CD4-positive, CD25-positive, alpha-beta regulatory T cell (primary cell): ENCODE measurements around the gene NPLOC4. TPM values are rescaled to one million over a fixed set of nuclear protein-coding genes. Genes with fewer than 3 reads are reported as not detected.

Experiments used
- ATAC-seq, 2 donors: fragments of 150-1000 bp; cut with Tn5 transposase; one replicate each; pipeline ENCODE4 v1.10.0; 2021; ENCODE audit warnings: low read depth in 2 of 2, moderate number of reproducible peaks in 2 of 2, moderate library complexity in 1 of 2
- DNase-seq, 3 donors: peaks; one replicate each; pipeline versions ENCODE4 v3.0.0 to v3.0.0-alpha.2; 2012 to 2022; ENCODE audit warnings: mixed read lengths in 1 of 3
- H3K27ac ChIP-seq: one replicate; pipeline ENCODE4 v1.7.0; 2013; ENCODE audit warnings: mild to moderate bottlenecking, low read length; ENCODE audit not compliant: insufficient read depth, poor library complexity, severe bottlenecking
- H3K27me3 ChIP-seq: one replicate; pipeline ENCODE4 v1.7.0; 2013; ENCODE audit warnings: low read length; ENCODE audit not compliant: control insufficient read depth, insufficient read depth
- H3K36me3 ChIP-seq: one replicate; pipeline ENCODE4 v1.7.0; 2013; ENCODE audit warnings: mild to moderate bottlenecking, low read length, moderate library complexity; ENCODE audit not compliant: control insufficient read depth, insufficient read depth
- H3K4me1 ChIP-seq: 2 replicates; pipeline ENCODE4 v1.7.0; 2013; ENCODE audit warnings: mild to moderate bottlenecking, low read length; ENCODE audit not compliant: insufficient read depth, control insufficient read depth, poor library complexity, severe bottlenecking
- H3K4me3 ChIP-seq: one replicate; pipeline ENCODE4 v1.7.0; 2013; ENCODE audit warnings: low read depth, mild to moderate bottlenecking, low read length, moderate library complexity
- H3K9me3 ChIP-seq, 2 experiments: 1 replicate in 1 of 2; 2 replicates in 1 of 2; pipeline ENCODE4 v1.7.0; 2013; ENCODE audit warnings: low read length in 2 of 2, mild to moderate bottlenecking in 1 of 2, moderate library complexity in 1 of 2; ENCODE audit not compliant: control insufficient read depth in 2 of 2
- H3K27ac Mint-ChIP-seq, 3 donors: one replicate each; pipeline ENCODE4 v1.8.0; 2020 to 2022; ENCODE audit warnings: mild to moderate bottlenecking in 3 of 3, mixed read lengths in 3 of 3, moderate library complexity in 2 of 3
- H3K27me3 Mint-ChIP-seq: one replicate; pipeline ENCODE4 v1.8.0; 2022; ENCODE audit warnings: mild to moderate bottlenecking, mixed read lengths
- H3K36me3 Mint-ChIP-seq: one replicate; pipeline ENCODE4 v1.8.0; 2020; ENCODE audit warnings: mixed read lengths
- H3K4me1 Mint-ChIP-seq, 4 donors: one replicate each; pipeline ENCODE4 v1.8.0; 2020 to 2022; ENCODE audit warnings: mixed read lengths in 4 of 4, mild to moderate bottlenecking in 1 of 4
- H3K4me3 Mint-ChIP-seq, 4 donors: one replicate each; pipeline ENCODE4 v1.8.0; 2020 to 2022; ENCODE audit warnings: mild to moderate bottlenecking in 4 of 4, mixed read lengths in 4 of 4, moderate library complexity in 3 of 4
- H3K9me3 Mint-ChIP-seq, 7 donors: one replicate each; pipeline ENCODE4 v1.8.0; 2020 to 2022; ENCODE audit warnings: mixed read lengths in 7 of 7, mild to moderate bottlenecking in 3 of 7, moderate library complexity in 2 of 7
- polyA plus RNA-seq, 4 donors: library from polyadenylated mRNA; unstranded; fragments of 300-500 nt; fragmentation: Illumina TruSeq; gene quantifications; one replicate each; pipeline ENCODE4 v1.2.3, GENCODE V29; 2021
- total RNA-seq: library from RNA; stranded (reverse); gene quantifications from one replicate; pipeline ENCODE4 v1.2.3, GENCODE V29; 2022

The NPLOC4 gene
- total and polyA plus RNA-seq, 5 donors from 2014 or later: 48.6 to 103 (median 51.9) TPM

DNA sequence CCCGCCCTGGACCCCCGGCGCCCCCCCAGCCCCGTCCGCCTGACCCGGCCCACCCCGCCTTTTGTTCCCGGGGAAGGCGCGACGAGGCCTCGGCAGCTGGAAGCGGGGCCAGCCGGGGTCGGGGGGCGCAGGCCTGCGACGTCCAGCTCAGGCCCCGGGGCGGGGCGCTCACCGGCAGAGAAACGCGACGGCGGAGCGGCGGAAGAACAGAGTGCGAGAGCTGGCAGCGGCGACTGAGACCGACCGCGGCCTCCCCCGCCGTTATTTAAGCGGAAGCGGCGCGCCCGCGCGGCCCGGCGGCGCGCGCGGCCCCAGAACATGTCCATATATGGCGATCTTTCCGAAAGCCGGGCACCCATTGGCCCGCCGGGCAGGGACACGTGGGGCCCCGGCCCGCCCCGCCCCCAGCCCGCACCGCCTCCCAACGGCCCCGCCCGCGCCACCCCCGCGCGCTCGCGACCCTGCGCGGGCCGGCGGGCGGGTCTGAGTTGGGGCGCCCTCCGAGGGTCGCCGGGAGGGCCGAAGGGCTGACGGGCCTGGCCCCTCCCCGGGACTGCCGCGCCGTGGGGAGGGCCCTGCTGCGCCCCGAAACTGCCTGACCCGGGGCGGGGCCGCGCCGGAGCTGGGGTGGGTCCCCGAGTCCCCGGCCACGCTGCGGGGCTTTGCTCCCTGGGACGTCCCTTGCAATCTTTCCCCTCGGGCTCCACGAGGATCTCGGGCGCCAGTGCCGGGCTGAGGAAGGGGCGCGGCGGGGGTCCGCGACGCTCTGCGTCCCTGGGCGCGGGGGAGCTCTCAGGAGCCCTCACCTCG, 124.1 kb downstream of the NPLOC4 start, which contains the start of gene ACTG1:
TSS of gene ACTG1 (minus strand) at position 238 of the 810 bp plus-strand sequence. CDS start 445 bp downstream, outside the sequence.
- peak within 1 kb of the TSS; percentile 86 for H3K4me3 ChIP-seq
- peaks cover 70% of the 10 kb centered on the region for H3K4me1 ChIP-seq
- peaks cover 0 to 5% (median 0%) of the 10 kb centered on the region in 7 donors for H3K9me3 Mint-ChIP-seq

DNA sequence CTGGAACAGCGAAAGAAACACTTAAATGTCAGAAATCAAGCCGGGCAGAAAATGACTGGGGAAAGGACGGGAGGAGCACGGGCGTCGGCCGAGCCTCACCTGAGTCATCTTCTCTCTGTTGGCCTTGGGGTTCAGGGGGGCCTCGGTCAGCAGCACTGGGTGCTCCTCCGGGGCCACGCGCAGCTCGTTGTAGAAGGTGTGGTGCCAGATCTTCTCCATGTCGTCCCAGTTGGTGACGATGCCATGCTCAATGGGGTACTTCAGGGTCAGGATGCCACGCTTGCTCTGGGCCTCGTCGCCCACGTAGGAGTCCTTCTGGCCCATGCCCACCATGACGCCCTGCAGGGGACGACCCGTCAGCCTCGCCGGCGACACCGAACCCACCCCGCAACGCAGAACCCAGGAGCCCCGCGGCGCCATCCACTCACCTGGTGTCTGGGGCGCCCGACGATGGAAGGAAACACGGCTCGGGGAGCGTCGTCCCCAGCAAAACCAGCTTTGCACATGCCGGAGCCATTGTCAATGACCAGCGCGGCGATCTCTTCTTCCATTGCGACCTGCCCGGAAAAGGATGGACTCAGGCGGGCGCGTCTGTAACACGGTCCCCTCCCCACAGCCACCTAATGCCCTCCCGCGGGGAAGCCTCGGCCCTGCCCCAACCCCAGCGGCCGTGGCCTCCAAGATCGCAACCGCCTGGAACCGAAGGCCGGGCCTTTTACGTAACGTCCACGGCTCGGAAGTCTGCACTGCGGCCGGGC, 124.9 kb downstream of the NPLOC4 start:
- H3K27me3 Mint-ChIP-seq: peaks cover 5% of the 10 kb centered on the region
- H3K27ac Mint-ChIP-seq: peak overlapping the region; percentile 96 to 99 (median 97)
- peaks cover 5 to 58% (median 22%) of the 10 kb centered on the region in 4 donors for H3K4me1 Mint-ChIP-seq
- Histone ChIP-seq H3K27me3 (no peaks in the 10 kb centered on the region), H3K27ac (peak overlapping the region; percentile 78), H3K9me3 (no peaks in the 10 kb centered on the region), H3K4me3 (peak overlapping the region; percentile 86), H3K36me3 (peaks cover 31% of the 10 kb centered on the region), H3K4me1 (peaks cover 68% of the 10 kb centered on the region)
- peaks cover 36% of the 10 kb centered on the region for H3K36me3 Mint-ChIP-seq
- DNase-seq (peak; percentile 29 to 46 (median 44)), ATAC-seq (peak in 1 of 2 donors; percentile 0)
- peaks cover 0 to 5% (median 0%) of the 10 kb centered on the region in 7 donors for H3K9me3 Mint-ChIP-seq
- H3K4me3 Mint-ChIP-seq: peak overlapping the region; percentile 94 to 99 (median 97)

More for the DNA sequence above, 124.1 kb downstream of the NPLOC4 start, which contains the start of gene ACTG1:
- Mint-ChIP-seq H3K36me3 (peaks cover 36% of the 10 kb centered on the region), H3K4me3 (peak within 1 kb of the TSS; percentile 94 to 99 (median 97)), H3K27me3 (peaks cover 5% of the 10 kb centered on the region), H3K27ac (peak within 1 kb of the TSS; percentile 96 to 99 (median 97)), H3K4me1 (peaks cover 5 to 55% (median 19%) of the 10 kb centered on the region in 4 donors)
- peak within 1 kb of the TSS; percentile 90 for H3K27ac ChIP-seq
- peaks cover 31% of the 10 kb centered on the region for H3K36me3 ChIP-seq
- peak; percentile 87 to 92 (median 91) for DNase-seq
- H3K27me3 ChIP-seq: no peaks in the 10 kb centered on the region
- peak; percentile 77 to 79 for ATAC-seq
- H3K9me3 ChIP-seq: no peaks in the 10 kb centered on the region

- DNase-seq (no peak), ATAC-seq (no peak)
- Mint-ChIP-seq H3K9me3 (peaks cover 0 to 5% (median 0%) of the 10 kb centered on the region in 7 donors), H3K27ac (peak overlapping the region; percentile 96 to 99 (median 97)), H3K36me3 (peaks cover 36% of the 10 kb centered on the region), H3K27me3 (peaks cover 5% of the 10 kb centered on the region), H3K4me1 (peaks cover 5 to 54% (median 22%) of the 10 kb centered on the region in 4 donors), H3K4me3 (peak overlapping the region; percentile 94 to 99 (median 97))
- Histone ChIP-seq H3K27ac (peak overlapping the region; percentile 78), H3K36me3 (peaks cover 31% of the 10 kb centered on the region), H3K4me1 (peaks cover 63% of the 10 kb centered on the region), H3K27me3 (no peaks in the 10 kb centered on the region), H3K9me3 (no peaks in the 10 kb centered on the region), H3K4me3 (peak overlapping the region; percentile 86)
Measured at GRCh38 chr17:81511554-81511803, 125.4 kb downstream of the NPLOC4 start.

GRCh38 chr17:81510785-81511553, 125.9 kb downstream of the NPLOC4 start:
- Mint-ChIP-seq H3K36me3 (peaks cover 36% of the 10 kb centered on the region), H3K27ac (peak overlapping the region; percentile 96 to 99 (median 97)), H3K27me3 (peaks cover 5% of the 10 kb centered on the region), H3K9me3 (peaks cover 0 to 5% (median 0%) of the 10 kb centered on the region in 7 donors), H3K4me3 (peak overlapping the region; percentile 94 to 99 (median 97)), H3K4me1 (peaks cover 5 to 49% (median 22%) of the 10 kb centered on the region in 4 donors)
- Histone ChIP-seq H3K4me1 (peaks cover 58% of the 10 kb centered on the region), H3K9me3 (no peaks in the 10 kb centered on the region), H3K36me3 (peaks cover 31% of the 10 kb centered on the region), H3K27me3 (no peaks in the 10 kb centered on the region), H3K27ac (peak overlapping the region; percentile 78), H3K4me3 (peak overlapping the region; percentile 86)
- DNase-seq (peak in 2 of 3 donors; percentile 65 to 80), ATAC-seq (no peak)

GRCh38 chr17:81509972-81510784, 126.7 kb downstream of the NPLOC4 start:
- DNase-seq (no peak), ATAC-seq (no peak)
- Histone ChIP-seq H3K4me1 (peaks cover 50% of the 10 kb centered on the region), H3K27ac (peak overlapping the region; percentile 78), H3K27me3 (no peaks in the 10 kb centered on the region), H3K4me3 (peak overlapping the region; percentile 86), H3K36me3 (peaks cover 31% of the 10 kb centered on the region), H3K9me3 (no peaks in the 10 kb centered on the region)
- H3K9me3 Mint-ChIP-seq: peaks cover 0 to 5% (median 0%) of the 10 kb centered on the region in 7 donors
- peak overlapping the region; percentile 96 to 99 (median 97) for H3K27ac Mint-ChIP-seq
- peaks cover 36% of the 10 kb centered on the region for H3K36me3 Mint-ChIP-seq
- peaks cover 5 to 42% (median 22%) of the 10 kb centered on the region in 4 donors for H3K4me1 Mint-ChIP-seq
- H3K27me3 Mint-ChIP-seq: peaks cover 5% of the 10 kb centered on the region
- peak overlapping the region; percentile 94 to 99 (median 97) for H3K4me3 Mint-ChIP-seq

DNA sequence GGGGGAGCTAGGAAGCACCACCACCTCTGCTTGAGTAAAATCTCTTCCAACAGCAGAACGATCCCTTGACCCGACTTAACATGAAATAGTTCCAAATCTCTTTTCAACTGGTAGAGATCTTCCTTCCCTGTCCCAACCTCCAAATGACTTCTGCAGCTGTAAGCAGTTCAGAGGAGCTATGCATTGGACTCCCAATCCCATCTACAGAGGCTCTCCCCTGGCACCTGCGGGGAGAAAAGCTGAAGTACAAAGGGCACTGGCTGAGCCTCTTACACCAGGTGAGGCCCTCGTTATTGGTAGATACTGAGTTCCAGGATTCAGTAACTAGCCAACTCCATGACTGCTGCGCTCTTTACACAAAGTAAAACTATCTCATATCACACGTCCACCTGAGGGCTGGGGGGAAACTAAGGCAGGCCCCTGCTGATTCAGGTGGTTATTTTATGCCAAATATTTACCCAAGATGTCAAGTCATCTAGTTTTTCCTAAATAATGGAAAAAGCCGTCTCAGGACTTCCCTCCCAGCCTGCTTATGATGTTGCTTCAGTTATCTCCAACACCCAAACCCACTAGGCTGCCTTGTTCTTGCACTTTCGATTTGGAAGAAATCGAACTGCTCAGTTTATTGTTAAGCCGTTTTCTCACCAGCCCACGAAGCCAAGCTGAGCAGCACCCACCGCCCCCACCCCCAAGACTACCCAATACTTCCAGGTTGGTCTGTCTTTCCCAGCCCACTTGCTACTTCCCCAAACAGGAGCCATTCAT, 127.5 kb downstream of the NPLOC4 start:
- Histone ChIP-seq H3K36me3 (peaks cover 31% of the 10 kb centered on the region), H3K27ac (peak overlapping the region; percentile 78), H3K4me3 (peak overlapping the region; percentile 86), H3K27me3 (no peaks in the 10 kb centered on the region), H3K4me1 (peaks cover 48% of the 10 kb centered on the region), H3K9me3 (no peaks in the 10 kb centered on the region)
- ATAC-seq (no peak), DNase-seq (peak in 2 of 3 donors; percentile 51 to 56)
- H3K4me1 Mint-ChIP-seq: peaks cover 5 to 40% (median 22%) of the 10 kb centered on the region in 4 donors
- H3K27me3 Mint-ChIP-seq: peaks cover 10% of the 10 kb centered on the region
- peak overlapping the region; percentile 96 to 99 (median 97) for H3K27ac Mint-ChIP-seq
- H3K9me3 Mint-ChIP-seq: peaks cover 0 to 5% (median 0%) of the 10 kb centered on the region in 7 donors
- H3K4me3 Mint-ChIP-seq: peak overlapping the region; percentile 94 to 99 (median 97)
- peaks cover 36% of the 10 kb centered on the region for H3K36me3 Mint-ChIP-seq
